Transverse colon (tissue), 4 donors: Measurements from ENCODE around the gene CCDC63.

ENCODE experiments used
- CTCF ChIP-seq, 5 experiments: fragments of 200-600 bp in 3 of 5; fragments of 450-650 bp in 2 of 5; sonication (generic) in 3 of 5; IDR thresholded peaks; 1 replicate in 2 of 5; 2 replicates in 3 of 5; pipeline ENCODE4 v1.5.1; 2016 to 2017; ENCODE audit warnings: antibody characterized with exemption in 5 of 5, inconsistent platforms in 3 of 5, mild to moderate bottlenecking in 2 of 5, moderate library complexity in 1 of 5
- EP300 ChIP-seq: sonication (generic); formaldehyde crosslinking; IDR thresholded peaks from one replicate; pipeline ENCODE4 v1.6.1; 2017; ENCODE audit warnings: antibody characterized with exemption, low read depth
- POLR2A ChIP-seq: fragments of 450-650 bp; IDR thresholded peaks from one replicate; pipeline ENCODE4 v1.6.1; 2016; ENCODE audit warnings: antibody characterized with exemption, mild to moderate bottlenecking, moderate library complexity
- POLR2AphosphoS5 ChIP-seq, 3 donors: sonication (generic); formaldehyde crosslinking; IDR thresholded peaks; one replicate each; pipeline ENCODE4 v1.6.1; 2016; ENCODE audit warnings: antibody characterized with exemption in 3 of 3

DNA sequence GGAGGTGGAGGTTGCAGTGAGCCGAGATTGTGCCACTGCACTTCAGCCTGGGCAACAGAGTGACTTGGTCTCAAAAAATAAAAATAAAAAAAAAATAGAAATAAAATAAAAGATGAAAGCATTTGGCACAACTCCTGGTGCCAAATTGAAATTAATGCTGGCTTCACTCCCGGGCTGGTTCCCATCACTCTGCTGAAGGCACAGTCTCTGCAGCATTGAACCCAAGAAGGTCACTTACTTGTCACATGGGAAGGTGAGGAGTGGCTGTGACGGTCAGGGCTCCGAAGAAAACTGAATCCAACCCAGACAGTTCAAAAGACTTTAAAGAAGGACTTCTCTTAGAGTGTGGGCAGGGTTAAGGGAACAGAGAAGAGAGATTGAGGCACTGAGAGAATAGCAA is 10.5 kb upstream of the CCDC63 start:
- TF ChIP-seq POLR2A (no peak), CTCF (IDR thresholded peaks at IDR 0.05) (no peak), POLR2AphosphoS5 (IDR thresholded peaks at IDR 0.05) (no peak), EP300 (no peak)
